GM10847 (cell line): ENCODE results near the gene ATP5ME.
A peak's percentile ranks its signal among the peaks of the same experiment; 100 is the strongest.

Experiments
- POLR2A ChIP-seq: IDR thresholded peaks from 2 replicates; pipeline ENCODE4 v1.6.1; 2011; ENCODE audit not compliant: insufficient read length; ENCODE audit errors: extremely low read depth

The ATP5ME gene

DNA sequence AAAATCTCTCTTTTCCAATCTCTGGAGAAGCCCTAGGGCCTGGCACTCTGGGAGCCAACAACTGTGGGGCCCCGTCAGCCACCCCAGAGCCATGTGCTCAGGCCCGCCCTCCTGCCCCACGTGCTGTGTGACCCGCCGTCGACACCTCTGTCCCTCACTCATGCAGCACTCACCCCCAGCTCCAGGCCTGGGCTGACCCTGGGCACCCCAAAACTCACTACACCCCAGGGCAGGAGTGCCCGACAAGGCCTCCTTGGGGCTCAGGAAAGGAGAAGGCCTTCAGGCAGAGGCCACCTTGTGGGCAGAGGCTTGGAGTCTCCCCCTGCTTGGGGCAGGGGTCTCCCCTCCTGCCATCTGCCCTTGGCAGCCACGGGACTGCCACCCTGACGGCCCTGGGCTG is 6.0 kb upstream of the ATP5ME start:
- TF ChIP-seq POLR2A, result no peak

DNA sequence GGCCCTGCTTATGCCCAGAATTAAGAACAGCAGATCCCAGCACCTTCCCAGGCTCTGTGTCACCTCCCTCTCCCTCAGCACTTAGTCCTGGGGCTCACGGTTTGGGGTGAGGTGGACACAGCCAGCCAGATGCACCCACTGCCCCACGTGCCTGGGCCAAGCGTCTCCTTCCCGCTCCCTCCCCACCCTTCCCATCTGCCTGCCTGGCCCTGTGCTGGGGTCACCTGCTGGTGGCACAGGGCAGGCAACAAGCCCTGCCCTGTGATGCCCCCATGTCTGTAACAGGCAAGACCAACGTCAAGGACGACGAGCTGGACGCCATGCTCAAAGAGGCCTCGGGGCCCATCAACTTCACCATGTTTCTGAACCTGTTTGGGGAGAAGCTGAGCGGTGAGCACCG is 5.6 kb upstream of the ATP5ME start:
- TF ChIP-seq POLR2A, result no peak

DNA sequence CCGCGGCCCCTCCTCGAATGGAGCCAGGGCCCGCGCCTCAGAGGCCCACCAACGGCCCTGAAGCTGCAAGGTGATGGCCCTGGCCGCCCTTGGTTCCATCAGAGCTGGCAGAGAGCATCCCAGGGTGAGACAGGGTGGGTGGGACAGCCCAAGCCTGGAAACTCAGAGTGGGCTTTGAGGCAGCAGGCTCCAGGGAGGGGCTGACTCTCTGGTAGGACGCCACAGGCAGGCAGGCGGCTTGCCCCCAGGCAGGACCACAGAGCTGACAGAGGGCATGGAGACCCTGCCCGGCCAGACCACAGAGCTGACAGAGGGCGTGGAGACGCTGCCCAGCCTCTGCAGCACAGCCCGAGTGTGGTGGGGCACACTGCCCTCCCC is 5.0 kb upstream of the ATP5ME start:
- TF ChIP-seq POLR2A, result no peak

DNA sequence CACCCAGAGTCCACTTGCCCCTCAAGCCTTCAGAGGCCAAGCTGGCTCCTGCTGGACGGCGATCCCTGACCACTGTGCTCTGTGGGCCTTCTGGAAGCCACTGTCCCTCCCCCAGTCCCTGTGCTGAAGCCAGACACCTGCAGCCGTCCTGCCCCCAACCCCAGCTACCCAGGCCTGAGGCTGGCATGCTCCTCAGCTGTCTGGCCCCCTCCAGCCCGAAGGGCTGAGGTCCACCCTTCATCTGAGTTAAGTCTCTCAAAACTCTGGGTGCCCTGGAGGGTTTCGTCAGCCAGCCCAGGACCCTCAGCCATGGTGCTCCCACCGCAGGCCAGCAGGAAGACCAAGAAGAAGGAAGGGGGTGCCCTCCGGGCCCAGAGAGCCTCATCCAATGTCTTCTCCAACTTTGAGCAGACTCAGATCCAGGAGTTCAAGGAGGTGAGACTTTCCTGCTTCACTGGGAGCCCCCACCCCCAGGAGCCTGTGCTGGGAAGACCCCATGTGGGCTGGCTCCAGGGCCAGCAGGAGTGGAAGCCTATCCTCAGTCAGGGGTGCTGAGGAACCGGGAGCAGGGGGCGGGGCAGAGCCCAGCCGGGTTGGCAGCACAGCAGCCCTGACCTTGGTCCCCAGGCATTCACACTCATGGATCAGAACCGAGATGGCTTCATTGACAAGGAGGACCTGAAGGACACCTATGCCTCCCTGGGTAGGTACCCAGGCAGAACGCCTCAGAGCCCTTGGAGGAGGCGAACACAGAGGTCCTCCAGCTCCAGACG is 4.4 kb upstream of the ATP5ME start:
- no peak for TF ChIP-seq POLR2A

DNA sequence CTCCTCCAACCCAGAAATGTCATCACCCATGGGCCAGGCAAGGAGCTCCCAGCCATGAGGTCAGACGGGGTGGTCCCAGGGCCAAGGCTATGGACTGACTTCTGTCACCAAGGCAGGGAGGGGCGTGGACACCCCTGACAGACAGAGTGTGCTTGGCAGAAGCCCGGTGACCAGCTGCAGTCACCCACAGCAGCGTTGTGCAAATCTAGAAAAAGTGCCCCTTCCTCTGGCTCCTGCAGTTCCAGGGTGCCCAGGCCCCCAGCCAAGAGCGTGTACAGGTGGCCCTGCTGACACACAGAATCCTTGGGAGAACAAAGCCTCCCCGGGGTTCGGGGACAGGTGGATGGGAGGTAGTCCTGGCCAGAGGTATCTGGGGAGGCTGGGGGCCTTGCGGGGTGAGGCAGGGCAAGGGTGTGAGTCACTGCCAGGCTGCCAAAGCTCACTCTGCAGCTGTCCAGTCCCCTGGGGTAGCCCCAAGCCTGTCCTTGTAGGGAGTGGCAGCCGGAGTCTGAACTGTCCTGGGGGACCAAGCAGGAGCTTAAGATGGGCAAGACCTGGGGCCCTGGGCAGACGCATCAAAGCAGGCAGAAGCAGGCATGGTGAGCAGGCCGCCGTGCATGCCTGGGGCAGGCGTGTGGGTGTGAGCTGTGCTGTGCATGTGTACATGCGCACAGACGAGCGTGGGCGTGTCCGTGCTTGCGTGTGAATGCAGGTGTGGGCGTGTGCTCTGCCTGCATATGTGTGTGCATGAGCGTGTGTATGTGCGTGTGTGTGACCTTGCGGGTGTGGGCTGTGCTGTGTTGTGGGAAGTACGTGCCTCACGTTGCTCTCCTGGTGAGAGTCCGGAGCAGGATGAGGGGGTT is 3.6 kb upstream of the ATP5ME start:
- no peak for TF ChIP-seq POLR2A

DNA sequence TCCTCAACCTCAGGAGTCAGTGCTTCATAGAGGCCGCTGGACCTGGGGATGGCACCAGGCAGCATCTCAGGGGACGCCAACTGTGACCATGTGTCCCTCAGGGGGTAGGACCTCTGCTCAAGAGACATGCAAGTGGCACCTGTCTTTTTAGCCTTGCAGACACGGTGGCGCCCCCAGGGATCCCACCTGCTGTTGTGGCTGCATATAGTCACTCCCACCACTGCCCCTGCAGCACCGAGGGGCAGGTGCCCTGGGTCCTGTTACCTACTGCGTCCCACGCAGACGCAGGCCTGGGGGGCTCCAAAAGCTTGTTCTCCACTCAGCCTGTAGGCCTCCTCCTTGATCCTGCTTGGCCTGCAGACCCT is 2.8 kb upstream of the ATP5ME start:
- TF ChIP-seq POLR2A, result no peak

DNA sequence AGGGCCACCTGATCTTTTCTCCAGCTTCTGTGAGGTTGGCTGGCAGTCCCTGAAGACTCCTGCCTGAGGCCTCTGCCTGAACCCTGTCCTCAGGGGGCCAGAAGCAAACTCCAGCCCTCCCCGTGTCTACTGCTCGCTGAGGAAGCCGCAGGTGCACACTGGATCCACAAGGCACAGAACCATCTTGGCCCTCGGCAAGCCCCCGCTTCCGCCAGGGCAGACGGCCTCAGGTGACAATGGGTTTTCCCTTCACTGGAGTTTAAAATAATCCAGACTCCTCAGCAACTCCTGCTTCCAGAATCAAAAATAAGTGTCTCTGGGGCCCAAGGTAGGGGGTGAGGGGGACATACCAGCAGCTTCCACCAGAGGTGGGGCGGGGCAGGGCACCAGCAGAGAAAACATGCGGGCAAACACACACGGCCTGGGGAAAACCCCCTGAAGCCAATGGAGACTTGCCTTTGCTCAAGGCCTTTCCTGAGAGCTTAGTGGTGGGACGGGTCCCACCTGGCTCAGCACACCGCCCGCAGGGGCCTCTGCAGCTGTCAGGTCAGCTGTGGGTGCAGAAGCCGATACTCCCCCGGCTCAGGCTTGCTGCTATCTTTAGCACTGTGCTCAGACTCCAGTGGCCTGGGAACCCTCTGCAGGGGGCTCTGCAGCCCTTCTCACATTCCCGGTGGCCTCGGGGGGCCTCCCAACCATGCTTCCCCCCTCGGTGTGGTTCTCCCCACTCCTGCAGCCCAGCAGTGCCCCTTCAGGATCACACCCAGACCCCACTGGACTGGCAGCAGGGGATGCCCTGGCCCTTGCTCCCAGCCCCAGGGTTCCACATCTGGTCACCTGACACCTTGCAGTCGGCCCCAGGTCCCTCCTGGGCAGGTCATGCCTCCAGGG is 2.1 kb upstream of the ATP5ME start:
- TF ChIP-seq POLR2A, result peak; percentile 9

DNA sequence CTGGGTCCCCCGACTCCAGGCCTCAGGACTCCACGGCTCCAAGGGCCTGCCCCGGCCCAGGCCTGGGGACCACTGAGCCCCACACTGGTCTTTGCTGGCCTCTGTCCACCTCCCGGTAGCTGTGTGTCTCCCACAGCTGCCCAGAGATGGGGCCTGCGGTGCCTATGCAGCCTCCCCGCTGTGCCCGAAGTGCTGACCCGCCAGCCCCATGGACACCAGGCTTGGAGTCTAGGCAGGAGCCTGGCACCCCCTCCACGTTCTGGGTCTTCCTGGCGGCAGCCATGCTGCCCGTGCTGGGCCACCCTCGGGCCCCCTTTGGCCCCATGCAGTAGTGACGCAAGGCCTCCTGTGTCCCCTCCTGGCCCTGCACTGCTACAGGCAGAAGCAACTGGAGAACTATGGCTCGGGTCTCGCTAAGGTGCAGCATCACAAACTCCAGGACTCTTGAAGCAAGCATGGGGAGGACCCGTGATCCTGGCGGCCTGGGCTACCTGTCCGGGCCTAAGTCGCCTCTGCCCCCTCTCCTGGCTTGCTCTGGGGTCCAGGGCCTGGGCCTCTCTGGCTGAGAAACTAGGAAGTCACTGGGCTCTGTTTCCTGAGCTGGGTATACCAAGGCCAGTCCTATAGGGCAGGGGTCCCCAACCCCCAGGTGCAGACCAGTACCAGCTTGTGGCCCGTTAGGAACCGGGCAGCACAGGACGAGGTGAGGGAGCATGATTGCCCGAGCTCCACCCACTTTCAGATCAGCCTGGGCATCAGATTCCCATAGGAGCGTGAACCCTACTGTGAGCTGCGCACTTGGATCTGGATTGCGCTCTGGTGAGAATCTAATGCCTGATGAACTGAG is 1.2 kb upstream of the ATP5ME start:
- no peak for TF ChIP-seq POLR2A

DNA sequence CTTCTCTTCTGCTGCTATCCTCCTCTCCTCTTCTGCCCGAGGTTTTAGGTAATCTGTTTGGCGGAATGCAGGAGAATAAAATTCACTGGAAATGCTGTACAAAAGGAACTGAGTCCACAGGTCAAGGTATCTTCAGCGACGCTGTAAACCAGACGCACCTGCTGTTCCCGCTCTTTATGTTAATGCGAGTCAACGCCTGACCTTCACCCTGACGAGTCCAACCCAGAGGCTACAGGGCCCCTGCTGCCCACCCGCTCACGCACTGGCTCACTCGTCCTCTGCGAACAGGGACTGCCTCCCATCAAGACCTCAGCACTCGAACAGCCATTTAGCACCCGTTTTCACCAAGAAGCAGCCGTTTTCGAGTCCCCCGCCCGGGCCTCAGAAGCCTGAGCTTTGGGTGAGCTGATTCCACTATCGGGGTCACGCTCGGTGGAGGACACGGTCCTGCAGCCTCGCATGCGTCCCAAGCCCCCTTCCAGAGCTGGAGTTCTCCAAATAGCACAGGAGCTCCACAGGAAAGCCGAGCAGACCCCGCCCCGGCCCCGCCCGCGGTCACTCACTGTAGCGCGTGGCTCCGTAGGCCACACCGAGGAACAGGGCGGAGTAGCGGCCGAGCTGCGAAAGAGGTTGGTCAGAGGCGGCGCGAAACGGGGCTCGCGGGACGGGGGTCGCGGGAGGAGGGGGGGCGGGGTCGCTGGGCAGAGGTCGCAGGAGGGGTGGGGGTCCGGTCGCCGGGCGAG is 556 bp downstream of the ATP5ME start:
- no peak for TF ChIP-seq POLR2A

DNA sequence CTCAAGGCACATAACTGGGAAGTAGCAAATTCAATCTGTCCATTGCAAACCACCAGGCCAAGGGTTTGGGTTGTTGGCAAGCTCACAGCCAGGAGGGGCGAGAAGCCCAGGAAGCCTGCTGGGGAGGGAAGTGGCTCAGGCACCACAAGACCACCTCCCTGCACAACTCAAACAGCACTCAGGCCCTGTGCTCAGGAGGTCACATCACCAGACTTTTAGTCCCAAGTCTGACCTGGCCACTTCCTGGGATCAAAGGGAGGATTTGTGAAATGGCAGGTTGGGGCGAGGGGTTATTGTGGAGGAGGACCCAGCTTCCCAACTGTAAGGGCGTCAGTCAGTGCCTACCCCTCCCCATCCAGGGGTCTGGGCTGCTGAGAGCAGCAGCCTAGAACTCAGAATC is 2.3 kb downstream of the ATP5ME start:
- no peak for TF ChIP-seq POLR2A

DNA sequence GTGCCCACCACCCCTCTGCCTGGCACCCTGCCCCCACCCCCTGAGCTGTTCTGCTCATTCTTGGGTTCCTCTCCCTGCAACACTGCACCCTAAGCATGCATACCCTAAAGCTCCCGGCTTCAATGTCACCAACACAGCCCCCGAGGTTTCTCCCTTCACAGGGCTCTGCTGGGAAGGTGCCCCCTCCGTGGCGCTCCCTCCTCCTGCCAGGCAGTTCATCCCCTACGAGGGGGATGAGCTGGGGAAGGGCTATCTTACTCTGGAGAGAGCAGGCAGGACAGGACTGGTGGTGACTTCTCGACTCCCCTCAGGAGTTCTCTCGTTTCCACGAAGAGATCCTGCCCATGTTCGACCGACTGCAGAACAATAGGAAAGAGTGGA is 6.5 kb downstream of the ATP5ME start:
- TF ChIP-seq POLR2A, result no peak

DNA sequence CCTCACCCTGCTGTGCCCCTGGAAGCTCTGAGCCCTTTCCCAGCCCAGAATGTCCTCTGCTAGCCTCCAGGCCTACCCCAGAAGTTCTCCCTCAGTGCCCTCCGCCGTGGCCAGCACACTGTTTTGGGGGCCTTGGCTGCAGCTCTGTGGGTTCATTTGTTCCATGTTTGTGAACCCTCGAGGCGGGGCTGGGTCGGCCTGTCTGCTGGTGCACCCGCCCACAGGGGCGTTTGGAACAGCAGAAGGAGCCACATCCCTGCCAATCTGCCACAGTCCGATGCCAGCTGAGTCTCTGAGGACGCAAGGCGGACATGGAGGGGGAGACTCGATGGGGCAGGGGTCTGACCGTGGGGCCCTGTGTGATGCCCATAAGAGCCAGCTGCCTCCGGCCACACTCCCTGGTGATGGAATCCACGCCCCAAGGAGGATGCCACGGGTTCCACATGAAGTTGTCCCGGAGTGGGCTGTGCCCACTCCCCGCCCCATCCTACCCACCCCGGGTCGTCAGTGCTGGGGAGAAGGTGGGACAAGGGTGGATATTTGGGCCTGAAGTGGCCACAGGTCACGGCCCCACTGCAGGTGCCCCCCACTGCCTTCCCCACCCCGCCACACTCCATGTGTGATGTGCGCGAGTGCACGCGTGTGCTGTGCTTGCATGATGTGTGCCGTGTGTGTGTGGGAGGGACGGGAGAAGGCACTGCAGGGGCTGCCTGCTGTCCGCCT is 7.1 kb downstream of the ATP5ME start:
- TF ChIP-seq POLR2A, result no peak

DNA sequence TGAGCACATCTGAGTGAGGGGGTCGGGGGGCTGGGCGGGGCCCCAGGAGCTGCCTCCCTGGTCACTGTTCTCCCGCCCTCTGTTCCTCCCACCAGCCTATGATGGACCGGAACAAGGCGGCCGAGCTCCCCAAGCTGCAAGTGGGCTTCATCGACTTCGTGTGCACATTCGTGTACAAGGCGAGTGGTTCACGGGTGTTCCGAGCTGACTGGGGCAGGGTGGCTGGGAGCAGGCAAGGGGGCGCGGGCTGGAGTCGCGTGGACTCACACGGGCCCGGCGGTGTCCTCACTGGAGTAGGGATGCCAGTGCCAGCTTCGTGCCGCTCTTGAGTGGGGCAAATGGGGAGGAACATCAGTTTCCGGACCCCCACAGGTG is 7.7 kb downstream of the ATP5ME start:
- no peak for TF ChIP-seq POLR2A
